HCT116 (cell line): ENCODE data around the gene RAD51C. TPM values are rescaled to one million over a fixed set of nuclear protein-coding genes. Genes with fewer than 3 reads are reported as not detected.

ENCODE experiments used
- ATAC-seq: fragments of 200-7000 bp; cut with Tn5 transposase; 2 replicates; pipeline ENCODE4 v1.9.1; 2020; ENCODE audit warnings: mild to moderate bottlenecking, moderate library complexity
- BruUV-seq: library from RNA; stranded (reverse); fragments of 400-500 nt; replicated peaks from 2 replicates; lab custom pipeline; 2021; lab: Mats Ljungman, UMichigan
- CTCF ChIA-PET: fragments of 300-600 bp; sonication (Branson Sonifier 250); formaldehyde crosslinking; loops from one replicate; lab custom pipeline; 2021; ENCODE audit warnings: antibody characterized with exemption; lab: Charles Lee
- POLR2A ChIA-PET: fragments of 300-600, 350-600 bp; sonication (Branson Sonifier 250); formaldehyde crosslinking; loops from one replicate; lab custom pipeline; 2021; ENCODE audit warnings: antibody characterized with exemption; lab: Charles Lee
- RAD21 ChIA-PET, 2 experiments: fragments of 300-600 bp; sonication (Branson Sonifier 250); formaldehyde crosslinking; loops; one replicate each; lab custom pipeline; 2023; ENCODE audit warnings: low total read pairs in 2 of 2; ENCODE audit not compliant: uncharacterized antibody in 2 of 2, unreplicated experiment in 2 of 2, low non-redundant PET in 1 of 2; lab: Charles Lee
- DNase-seq: peaks from one replicate; pipeline ENCODE4 v3.0.0-alpha.2; 2010; ENCODE audit warnings: low read depth, low spot score
- H2AFZ ChIP-seq: fragments of 200-600 bp; shearing (Covaris generic), sonication (generic); 2 replicates; pipeline ENCODE4 v1.6.1; 2017; ENCODE audit warnings: low read depth, mixed run types, mixed read lengths, antibody characterized with exemption, low read length; ENCODE audit not compliant: poor library complexity, severe bottlenecking
- H3K27ac ChIP-seq: 2 replicates; pipeline ENCODE4 v1.5.1; 2012; ENCODE audit warnings: low read depth, low read length
- H3K27me3 ChIP-seq: fragments of 200-600 bp; sonication (generic); 2 replicates; pipeline ENCODE4 v1.6.1; 2016; ENCODE audit warnings: mixed run types, low read length, mixed read lengths; ENCODE audit not compliant: insufficient read depth
- H3K36me3 ChIP-seq, 2 experiments: fragments of 200-500 bp in 1 of 2; fragments of 200-600 bp in 1 of 2; sonication (Bioruptor generic) in 1 of 2; sonication (generic) in 1 of 2; 2 replicates each; pipeline versions ENCODE4 v1.5.1 to v1.6.1; 2014 to 2016; ENCODE audit warnings: low read length in 2 of 2, inconsistent platforms in 1 of 2, mixed read lengths in 1 of 2, mixed run types in 1 of 2; ENCODE audit not compliant: insufficient read depth in 2 of 2, control insufficient read depth in 1 of 2
- H3K4me1 ChIP-seq, 2 experiments: fragments of 200-600 bp in 1 of 2; sonication (generic) in 1 of 2; 2 replicates each; pipeline versions ENCODE4 v1.5.1 to v1.6.1; 2012 to 2017; ENCODE audit warnings: low read length in 2 of 2, inconsistent platforms in 1 of 2, mild to moderate bottlenecking in 1 of 2, mixed read lengths in 1 of 2, mixed run types in 1 of 2, moderate library complexity in 1 of 2; ENCODE audit not compliant: insufficient read depth in 2 of 2, control insufficient read depth in 1 of 2
- H3K4me2 ChIP-seq: fragments of 200-600 bp; sonication (generic); 2 replicates; pipeline ENCODE4 v1.6.1; 2017; ENCODE audit warnings: mixed run types, low read length, mixed read lengths
- H3K4me3 ChIP-seq, 2 experiments: fragments of 200-600 bp in 1 of 2; sonication (generic) in 1 of 2; replicated peaks in 1 of 2; 2 replicates each; pipeline ENCODE4 v1.5.1; 2011 to 2016; ENCODE audit warnings: low read length in 2 of 2, control low read depth in 1 of 2, low read depth in 1 of 2, mild to moderate bottlenecking in 1 of 2, mixed read lengths in 1 of 2, mixed run types in 1 of 2
- H3K79me2 ChIP-seq: fragments of 200-600 bp; sonication (generic); 2 replicates; pipeline ENCODE4 v1.6.1; 2017; ENCODE audit warnings: mild to moderate bottlenecking, mixed run types, low read length, moderate library complexity, mixed read lengths; ENCODE audit not compliant: insufficient read depth
- H3K9ac ChIP-seq: fragments of 200-600 bp; sonication (generic); 2 replicates; pipeline ENCODE4 v1.6.1; 2016; ENCODE audit warnings: low read length, mixed read lengths
- H3K9me2 ChIP-seq: fragments of 200-600 bp; sonication (generic), shearing (Covaris generic); 2 replicates; pipeline ENCODE4 v1.6.1; 2017; ENCODE audit warnings: mixed run types, mild to moderate bottlenecking, moderate library complexity; ENCODE audit not compliant: insufficient read depth
- H3K9me3 ChIP-seq, 2 experiments: fragments of 200-500 bp in 1 of 2; fragments of 200-600 bp in 1 of 2; sonication (Bioruptor generic) in 1 of 2; sonication (generic) in 1 of 2; 2 replicates each; pipeline ENCODE4 v1.6.1; 2014 to 2017; ENCODE audit warnings: low read length in 2 of 2, mixed read lengths in 2 of 2, inconsistent platforms in 1 of 2, low read depth in 1 of 2, mild to moderate bottlenecking in 1 of 2, mixed run types in 1 of 2, moderate library complexity in 1 of 2; ENCODE audit not compliant: control insufficient read depth in 1 of 2, insufficient read depth in 1 of 2
- H4K20me1 ChIP-seq: fragments of 200-600 bp; sonication (generic), shearing (Covaris generic); 2 replicates; pipeline ENCODE4 v1.6.1; 2017; ENCODE audit warnings: mixed run types, mild to moderate bottlenecking, moderate library complexity; ENCODE audit not compliant: insufficient read depth
- CBX3 ChIP-seq: IDR thresholded peaks from 2 replicates; pipeline ENCODE4 v1.6.1; 2012; ENCODE audit warnings: low read depth
- CTCF ChIP-seq, 3 experiments: fragments of 200-600 bp in 1 of 3; sonication (generic) in 1 of 3; IDR thresholded peaks in 2 of 3; conservative IDR thresholded peaks in 1 of 3; 2 replicates each; pipeline ENCODE4 v1.5.1; 2012 to 2017; ENCODE audit warnings: low read depth in 2 of 3, low read length in 2 of 3, antibody characterized with exemption in 1 of 3, borderline replicate concordance in 1 of 3, control low read depth in 1 of 3, mild to moderate bottlenecking in 1 of 3, mixed read lengths in 1 of 3, mixed run types in 1 of 3, moderate library complexity in 1 of 3; ENCODE audit not compliant: insufficient read depth in 1 of 3
- EGR1 ChIP-seq: IDR thresholded peaks from 2 replicates; pipeline ENCODE4 v1.6.1; 2012; ENCODE audit warnings: low read depth
- MAX ChIP-seq: IDR thresholded peaks from 2 replicates; pipeline ENCODE4 v1.6.1; 2012
- SP1 ChIP-seq: IDR thresholded peaks from 2 replicates; pipeline ENCODE4 v1.6.1; 2012; ENCODE audit warnings: low read depth
- SRF ChIP-seq: IDR thresholded peaks from 2 replicates; pipeline ENCODE4 v1.6.1; 2012; ENCODE audit warnings: low read depth
- TCF7L2 ChIP-seq: IDR thresholded peaks from 2 replicates; pipeline ENCODE4 v1.7.0; 2011; ENCODE audit warnings: borderline replicate concordance, inconsistent platforms; ENCODE audit not compliant: insufficient read depth, insufficient read length; ENCODE audit errors: extremely low read depth
- YY1 ChIP-seq: IDR thresholded peaks from 2 replicates; pipeline ENCODE4 v1.6.1; 2011; ENCODE audit warnings: low read length, low read depth, moderate library complexity, mild to moderate bottlenecking; ENCODE audit not compliant: insufficient replicate concordance; ENCODE audit errors: extremely low read depth
- ZBTB33 ChIP-seq: IDR thresholded peaks from 2 replicates; pipeline ENCODE4 v1.6.1; 2011; ENCODE audit warnings: mild to moderate bottlenecking, low read length, moderate library complexity; ENCODE audit not compliant: insufficient replicate concordance; ENCODE audit errors: extremely low read depth
- ZFX ChIP-seq: fragments of 450-650 bp; IDR thresholded peaks from 2 replicates; pipeline ENCODE4 v1.6.1; 2017
- intact Hi-C: fragments of 100-400 bp; cut with micrococcal nuclease; formaldehyde crosslinking; loops from 2 replicates; pipeline ENCODE4 v1.10.0; 2022
- total RNA-seq: library from RNA; stranded (reverse); gene quantifications from one replicate; pipeline ENCODE4 v1.2.1, GENCODE V29; 2021; ENCODE audit not compliant: unreplicated experiment

The RAD51C gene
- total RNA-seq, 1 experiment from 2014 or later: 94.9 TPM

GRCh38 chr17:58671969-58672368 is 20.4 kb upstream of the RAD51C start:
- RAD21 ChIA-PET: no interaction called here
- Histone ChIP-seq H3K79me2 (no peaks in the 10 kb centered on the region), H3K9ac (no peak overlapping the region), H3K27ac (no peak overlapping the region), H3K9me2 (no peaks in the 10 kb centered on the region), H3K4me1 (peaks cover 9 to 25% of the 10 kb centered on the region in 2 experiments; a peak in 3 of 4 replicates), H3K4me2 (no peak overlapping the region), H3K27me3 (no peaks in the 10 kb centered on the region), H2AFZ (no peak overlapping the region), H3K4me3 (no peak overlapping the region), H3K36me3 (no peaks in the 10 kb centered on the region), H3K9me3 (no peaks in the 10 kb centered on the region), H4K20me1 (no peaks in the 10 kb centered on the region)
- DNase-seq (no peak), ATAC-seq (no peak)
- POLR2A ChIA-PET: interaction anchor here (9.9 kb wide), 1 partner anchor 41 kb away, joined by 162 read pairs; no protein-coding TSS in a partner anchor
- intact Hi-C loops: no loop called here
- CTCF ChIA-PET: interaction anchor here (0.5 kb wide), 1 partner anchor 352 kb away, joined by 4 read pairs; no protein-coding TSS in a partner anchor
- TF ChIP-seq ZBTB33 (no peak), ZFX (peak; percentile 40; the same call in 1 of the 2 replicates), MAX (no peak)
- BruUV-seq: no TSS peak

- POLR2A ChIA-PET: interaction anchor here (1.2 to 6.3 kb wide), 4 partner anchors 11 to 49 kb away, joined by 4 to 83 read pairs (median 34); no protein-coding TSS in a partner anchor
- Histone ChIP-seq H3K4me3 (no peak overlapping the region), H3K9me2 (no peaks in the 10 kb centered on the region), H3K79me2 (no peaks in the 10 kb centered on the region), H3K9ac (no peak overlapping the region), H3K4me1 (peaks cover 0 to 20% of the 10 kb centered on the region in 2 experiments; a peak in 2 of 4 replicates), H2AFZ (peak overlapping the region; percentile 2), H3K9me3 (no peaks in the 10 kb centered on the region), H3K27me3 (no peaks in the 10 kb centered on the region), H3K36me3 (no peaks in the 10 kb centered on the region), H3K27ac (no peak overlapping the region), H3K4me2 (no peak overlapping the region), H4K20me1 (no peaks in the 10 kb centered on the region)
- intact Hi-C loops: no loop called here
- BruUV-seq: no TSS peak
- no peak for DNase-seq
- CTCF ChIA-PET: interaction anchor here (1.5 kb wide), 1 partner anchor 158 kb away, joined by 4 read pairs; no protein-coding TSS in a partner anchor
- RAD21 ChIA-PET: no interaction called here
- no peak for ATAC-seq
- TF ChIP-seq SRF (no peak), SP1 (no peak), ZFX (no peak), CBX3 (no peak), ZBTB33 (no peak), YY1 (no peak), EGR1 (no peak), TCF7L2 (no peak), CTCF (IDR thresholded peaks at IDR 0.05 in 2 of 3, conservative IDR thresholded peaks at IDR 0.05 in 1 of 3; ENCODE audit: borderline replicate concordance in 1 of 3, insufficient read depth in 1 of 3, low read depth in 2 of 3, low read length in 2 of 3) (no peak)
These were observed 15.1 kb upstream of the RAD51C start for GRCh38 chr17:58677194-58677880.
